Tibial nerve (tissue), 4 donors: ENCODE measurements around the gene ABLIM3. TPM values are rescaled to one million over a fixed set of nuclear protein-coding genes. Genes with fewer than 3 reads are reported as not detected.

Experiments
- DNase-seq, 2 donors: peaks; one replicate each; pipeline ENCODE4 v3.0.0-alpha.2; 2019; ENCODE audit warnings: low spot score in 2 of 2
- H3K27ac ChIP-seq, 4 donors: fragments of 200-600 bp; sonication (generic) in 3 of 4; one replicate each; pipeline ENCODE4 v1.5.1; 2017 to 2019; ENCODE audit warnings: mild to moderate bottlenecking in 1 of 4
- H3K27me3 ChIP-seq, 2 donors: fragments of 200-600 bp; sonication (generic) in 1 of 2; one replicate each; pipeline versions ENCODE4 v1.5.1 to v1.6.0; 2017 to 2019
- H3K36me3 ChIP-seq, 3 donors: fragments of 200-600 bp; sonication (generic); one replicate each; pipeline ENCODE4 v1.5.1; 2018 to 2019
- H3K4me1 ChIP-seq, 4 donors: fragments of 200-600 bp; sonication (generic) in 3 of 4; one replicate each; pipeline ENCODE4 v1.5.1; 2017 to 2019
- H3K4me3 ChIP-seq, 4 donors: fragments of 200-600 bp; sonication (generic) in 3 of 4; one replicate each; pipeline ENCODE4 v1.5.1; 2017 to 2019; ENCODE audit warnings: mild to moderate bottlenecking in 1 of 4, moderate library complexity in 1 of 4
- H3K9me3 ChIP-seq, 4 donors: fragments of 200-600 bp; sonication (generic) in 3 of 4; one replicate each; pipeline ENCODE4 v1.5.1; 2017 to 2019
- CTCF ChIP-seq, 5 experiments: fragments of 200-600 bp in 3 of 5; fragments of 450-650 bp in 2 of 5; sonication (generic) in 3 of 5; IDR thresholded peaks; one replicate each; pipeline ENCODE4 v1.5.1; 2016 to 2019; ENCODE audit warnings: antibody characterized with exemption in 5 of 5, mild to moderate bottlenecking in 3 of 5, moderate library complexity in 2 of 5
- EP300 ChIP-seq, 2 donors: sonication (generic); formaldehyde crosslinking; IDR thresholded peaks; one replicate each; pipeline ENCODE4 v1.6.1; 2017; ENCODE audit warnings: antibody characterized with exemption in 2 of 2, mild to moderate bottlenecking in 1 of 2
- POLR2A ChIP-seq, 2 donors: fragments of 450-650 bp; IDR thresholded peaks; one replicate each; pipeline ENCODE4 v1.6.1; 2017; ENCODE audit warnings: antibody characterized with exemption in 2 of 2, mild to moderate bottlenecking in 2 of 2, moderate library complexity in 2 of 2
- WGBS, 2 donors: methylation state at CpG; one replicate each; pipeline ENCODE4 v1.1.5; 2018; 5-methylcytosine and 5-hydroxymethylcytosine counted together
- total RNA-seq, 4 donors: library from RNA; depleted of rRNA; stranded (reverse); fragments of >200 nt; gene quantifications; one replicate each; pipeline ENCODE4 v1.1.0, GENCODE V29; 2016

The ABLIM3 gene
- total RNA-seq = 10 to 100 TPM; 50.3 to 75.3 (median 52.3) TPM

- TF ChIP-seq CTCF (IDR thresholded peaks at IDR 0.05) (peak; percentile 90 to 97 (median 94)), POLR2A (IDR thresholded peaks at IDR 0.05) (no peak), EP300 (IDR thresholded peaks at IDR 0.05) (peak in 1 of 2 donors; percentile 33)
- WGBS, 2 donors = 11 to 14% methylated on average over 17 to 18 of the region's 54 CpGs
- Histone ChIP-seq H3K9me3 (peaks cover 0 to 2% (median 0%) of the 10 kb centered on the region in 4 donors), H3K4me3 (peak within 1 kb of the TSS; percentile 64 to 90 (median 84)), H3K4me1 (peaks cover 0 to 38% (median 23%) of the 10 kb centered on the region in 4 donors), H3K36me3 (no peaks in the 10 kb centered on the region), H3K27ac (peak within 1 kb of the TSS; percentile 75 to 93 (median 86)), H3K27me3 (no peaks in the 10 kb centered on the region)
- DNase-seq = peak; percentile 61 to 63
Observed at GRCh38 chr5:149141224-149141956, at the start of gene ABLIM3. ABLIM3 (plus strand) TSS chr5:149141493; CDS start chr5:149142096, 603 bp downstream.

GRCh38 chr5:149093625-149094024, 47.7 kb upstream of the ABLIM3 start:
- peaks cover 0 to 3% (median 0%) of the 10 kb centered on the region in 3 donors for H3K36me3 ChIP-seq
- H3K27ac ChIP-seq = no peak overlapping the region
- no peak overlapping the region for H3K4me3 ChIP-seq
- no peak for TF ChIP-seq POLR2A (IDR thresholded peaks at IDR 0.05)
- no peak for TF ChIP-seq EP300 (IDR thresholded peaks at IDR 0.05)
- no peak for TF ChIP-seq CTCF (IDR thresholded peaks at IDR 0.05)
- H3K4me1 ChIP-seq = no peaks in the 10 kb centered on the region
- 44% methylated on average over 2 of the region's 2 CpGs; no CpG with 5 or more reads in 1 of the 2 donors for WGBS, 2 donors
- no peak for DNase-seq
- H3K9me3 ChIP-seq = peaks cover 0 to 62% (median 13%) of the 10 kb centered on the region in 4 donors
- H3K27me3 ChIP-seq = no peaks in the 10 kb centered on the region

- Histone ChIP-seq H3K9me3 (peaks cover 0 to 65% (median 21%) of the 10 kb centered on the region in 4 donors), H3K36me3 (peaks cover 0 to 3% (median 0%) of the 10 kb centered on the region in 3 donors), H3K4me1 (no peaks in the 10 kb centered on the region), H3K27ac (no peak overlapping the region), H3K27me3 (no peaks in the 10 kb centered on the region), H3K4me3 (no peak overlapping the region)
- TF ChIP-seq CTCF (IDR thresholded peaks at IDR 0.05) (no peak), EP300 (IDR thresholded peaks at IDR 0.05) (no peak), POLR2A (IDR thresholded peaks at IDR 0.05) (no peak)
- DNase-seq = no peak
- 76 to 82% methylated on average over 2 of the region's 2 CpGs for WGBS, 2 donors
Observed at GRCh38 chr5:149094996-149095395, 46.3 kb upstream of the ABLIM3 start.

DNA sequence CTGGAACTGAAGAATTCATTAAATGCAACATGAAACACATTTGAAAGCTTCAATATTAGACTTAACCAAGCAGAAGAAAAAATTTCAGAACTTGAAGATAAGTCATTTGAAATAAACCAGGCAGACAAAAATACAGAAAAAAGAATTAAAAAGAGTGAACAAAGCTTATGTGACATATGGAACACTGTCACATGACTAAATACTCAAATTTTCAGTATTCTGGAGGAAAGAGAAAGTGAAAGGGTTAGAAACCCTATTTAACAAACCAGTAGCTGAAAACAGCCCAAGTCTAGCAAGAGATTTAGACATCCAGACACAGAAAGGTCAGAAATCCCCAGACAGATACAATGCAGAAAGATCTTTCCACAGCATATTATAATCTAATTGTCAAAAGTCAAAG, 41.4 kb upstream of the ABLIM3 start:
- Histone ChIP-seq H3K4me3 (no peak overlapping the region), H3K36me3 (no peaks in the 10 kb centered on the region), H3K4me1 (no peaks in the 10 kb centered on the region), H3K27me3 (no peaks in the 10 kb centered on the region), H3K27ac (no peak overlapping the region), H3K9me3 (peaks cover 0 to 82% (median 23%) of the 10 kb centered on the region in 4 donors)
- TF ChIP-seq CTCF (IDR thresholded peaks at IDR 0.05) (no peak), EP300 (IDR thresholded peaks at IDR 0.05) (no peak), POLR2A (IDR thresholded peaks at IDR 0.05) (no peak)
- no peak for DNase-seq

DNA sequence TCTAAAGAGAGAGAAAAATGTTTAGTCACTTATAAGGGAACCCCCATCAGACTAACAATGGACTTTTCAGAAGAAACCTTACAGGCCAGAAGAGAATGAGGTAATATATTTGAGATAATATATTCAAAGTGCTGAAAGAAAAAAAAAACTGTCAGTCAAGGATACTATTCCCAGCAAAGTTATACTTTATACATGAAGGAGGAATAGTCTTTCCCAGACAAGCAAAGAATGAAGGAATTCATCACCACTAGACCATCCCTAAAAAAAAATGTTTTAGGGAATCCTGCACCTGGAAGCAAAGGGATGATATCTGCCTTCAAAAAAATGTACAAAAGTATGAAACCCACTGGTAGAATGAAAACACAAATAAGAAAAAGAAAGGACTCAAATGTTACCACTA, 41.0 kb upstream of the ABLIM3 start:
- H3K27ac ChIP-seq = no peak overlapping the region
- H3K27me3 ChIP-seq = no peaks in the 10 kb centered on the region
- no peak for DNase-seq
- H3K9me3 ChIP-seq = peaks cover 0 to 78% (median 21%) of the 10 kb centered on the region in 4 donors
- H3K36me3 ChIP-seq = no peaks in the 10 kb centered on the region
- no peak overlapping the region for H3K4me3 ChIP-seq
- no peaks in the 10 kb centered on the region for H3K4me1 ChIP-seq
- no peak for TF ChIP-seq CTCF (IDR thresholded peaks at IDR 0.05)
- no peak for TF ChIP-seq EP300 (IDR thresholded peaks at IDR 0.05)
- no peak for TF ChIP-seq POLR2A (IDR thresholded peaks at IDR 0.05)
